ENCODE results near the gene MINDY4. TPM values are rescaled to one million over a fixed set of nuclear protein-coding genes. Genes with fewer than 3 reads are reported as not detected.

The MINDY4 gene
- total RNA-seq, 1 donor from 2014 or later, result 4.4 TPM

DNA sequence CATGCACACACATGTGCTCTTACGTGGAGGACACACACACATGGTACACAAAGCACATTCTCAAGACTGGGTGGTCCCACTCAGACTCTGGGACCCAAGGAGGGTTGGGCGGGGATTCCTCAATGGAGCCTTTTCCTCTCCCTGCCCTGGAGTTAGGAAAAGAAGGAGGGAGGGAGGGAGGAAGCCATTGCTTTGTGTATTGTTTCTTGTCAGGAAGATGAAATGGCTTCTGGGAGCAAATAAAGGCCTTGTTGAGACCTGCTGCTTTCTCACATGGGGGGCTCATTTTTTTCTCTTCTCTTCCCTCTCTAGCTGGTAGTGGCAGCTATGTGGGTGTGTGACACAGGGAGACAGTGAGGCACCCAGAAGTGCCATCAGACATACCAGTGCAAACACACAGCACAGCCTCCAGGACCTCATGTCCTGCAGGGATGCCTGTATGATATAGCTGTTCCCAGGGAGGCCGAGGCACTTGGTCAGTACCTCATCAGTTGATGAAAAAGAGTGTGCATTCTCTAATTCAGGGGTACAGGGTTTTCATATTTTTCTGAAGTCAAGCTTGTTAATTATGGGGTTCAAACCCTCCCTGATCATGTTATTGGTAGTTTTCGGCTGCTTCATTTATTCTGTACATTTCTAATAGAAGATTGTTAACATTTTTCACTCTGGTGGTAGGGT is 146.1 kb downstream of the MINDY4 start:
- TF ChIP-seq CTCF (IDR thresholded peaks at IDR 0.05), result no peak
- no peaks in the 10 kb centered on the region for H3K27me3 Mint-ChIP-seq (ENCODE audit: unreplicated experiment)
- no peak for DNase-seq (ENCODE audit: extremely low spot score, unreplicated experiment)
- no peak overlapping the region for H3K27ac Mint-ChIP-seq (ENCODE audit: unreplicated experiment)
- no peaks in the 10 kb centered on the region for H3K36me3 Mint-ChIP-seq (ENCODE audit: unreplicated experiment)
- H3K4me1 Mint-ChIP-seq (ENCODE audit: unreplicated experiment), result peaks cover 39% of the 10 kb centered on the region
- no peaks in the 10 kb centered on the region for H3K9me3 Mint-ChIP-seq (ENCODE audit: unreplicated experiment)
- no peak overlapping the region for H3K4me3 Mint-ChIP-seq (ENCODE audit: unreplicated experiment)

GRCh38 chr7:30918676-30919075 is 147.5 kb downstream of the MINDY4 start:
- Mint-ChIP-seq H3K9me3 (ENCODE audit: unreplicated experiment) (no peaks in the 10 kb centered on the region), H3K36me3 (ENCODE audit: unreplicated experiment) (no peaks in the 10 kb centered on the region), H3K27ac (ENCODE audit: unreplicated experiment) (no peak overlapping the region), H3K4me3 (ENCODE audit: unreplicated experiment) (no peak overlapping the region), H3K27me3 (ENCODE audit: unreplicated experiment) (no peaks in the 10 kb centered on the region), H3K4me1 (ENCODE audit: unreplicated experiment) (peaks cover 28% of the 10 kb centered on the region)
- TF ChIP-seq CTCF (IDR thresholded peaks at IDR 0.05), result no peak
- no peak for DNase-seq (ENCODE audit: extremely low spot score, unreplicated experiment)

DNA sequence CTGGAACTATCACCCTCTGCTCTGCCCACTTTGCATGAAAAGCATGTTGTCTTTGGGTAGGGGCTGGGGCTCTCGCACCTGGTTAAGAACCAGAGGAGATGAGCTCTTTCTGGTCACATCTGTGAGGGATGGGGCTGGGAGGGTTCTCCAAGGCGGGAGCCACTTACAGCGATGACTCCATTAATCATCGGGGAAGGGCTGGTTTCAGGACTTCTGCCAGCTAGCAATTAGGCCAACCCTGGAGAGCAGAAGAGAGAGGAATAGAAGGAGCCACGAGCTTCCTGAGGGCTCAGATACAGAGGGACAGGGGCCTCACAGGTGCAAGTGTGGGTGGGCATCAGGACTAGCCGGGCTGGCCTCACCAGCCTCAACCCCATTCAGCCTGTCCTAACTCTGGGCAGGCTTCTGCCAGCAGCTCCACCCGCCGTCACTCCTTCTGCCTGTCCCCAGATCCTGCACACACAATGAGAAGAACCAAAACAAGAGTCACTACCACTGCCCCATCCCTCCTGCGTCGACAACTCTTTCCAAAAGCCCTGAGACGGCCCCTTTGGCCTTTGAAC is 148.9 kb downstream of the MINDY4 start:
- Mint-ChIP-seq H3K36me3 (ENCODE audit: unreplicated experiment) (no peaks in the 10 kb centered on the region), H3K4me1 (ENCODE audit: unreplicated experiment) (peaks cover 18% of the 10 kb centered on the region), H3K4me3 (ENCODE audit: unreplicated experiment) (no peak overlapping the region), H3K9me3 (ENCODE audit: unreplicated experiment) (no peaks in the 10 kb centered on the region), H3K27me3 (ENCODE audit: unreplicated experiment) (no peaks in the 10 kb centered on the region), H3K27ac (ENCODE audit: unreplicated experiment) (no peak overlapping the region)
- no peak for TF ChIP-seq CTCF (IDR thresholded peaks at IDR 0.05)
- DNase-seq (ENCODE audit: extremely low spot score, unreplicated experiment), result no peak

DNA sequence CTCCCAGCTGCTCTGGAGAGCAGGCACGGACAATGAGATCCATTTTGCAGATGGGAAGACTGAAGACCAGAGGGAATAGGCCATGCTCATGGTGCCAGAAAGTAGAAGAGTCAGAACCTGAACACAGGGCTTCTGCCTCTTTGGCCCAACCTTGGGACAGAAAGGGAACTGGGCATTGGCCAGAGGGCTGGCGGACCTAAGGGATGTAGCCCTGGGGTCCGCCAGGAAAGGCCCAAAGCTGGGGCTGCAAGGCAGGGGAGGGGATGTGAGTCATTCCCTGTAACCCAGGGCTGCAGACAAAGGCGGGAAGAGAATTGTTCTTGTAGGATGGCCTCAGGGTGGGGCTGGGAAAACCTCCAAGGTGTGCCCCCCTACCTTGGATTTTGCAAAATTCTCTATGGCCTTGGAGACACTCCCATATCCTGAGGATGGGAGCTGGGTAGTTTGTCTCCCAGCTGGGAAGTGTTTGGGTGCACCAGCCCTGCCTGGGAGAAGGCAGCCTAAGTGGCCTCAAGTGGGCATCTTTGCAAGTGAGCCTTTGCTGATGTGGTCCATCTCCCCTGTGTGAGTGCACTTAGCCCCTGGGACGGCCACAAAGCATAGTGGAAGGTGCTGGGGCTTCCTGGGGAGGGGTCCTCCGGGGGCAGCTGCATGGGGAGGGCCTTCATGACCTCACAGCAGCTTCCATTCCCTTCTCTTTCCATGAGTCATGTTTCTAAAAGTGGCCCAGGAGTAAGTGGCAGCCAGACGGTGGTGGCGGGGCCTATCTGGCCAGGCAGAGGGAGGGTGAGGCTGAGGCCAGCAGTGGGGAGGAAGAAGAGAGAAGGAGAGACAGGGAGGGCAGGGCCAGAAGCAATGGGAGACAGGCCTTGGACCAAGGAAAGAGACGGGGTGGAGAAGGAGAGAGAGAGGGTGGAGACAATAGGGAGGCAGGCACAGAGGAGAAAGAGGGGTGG is 149.6 kb downstream of the MINDY4 start:
- Mint-ChIP-seq H3K27ac (ENCODE audit: unreplicated experiment) (peak overlapping the region; percentile 44), H3K9me3 (ENCODE audit: unreplicated experiment) (no peaks in the 10 kb centered on the region), H3K36me3 (ENCODE audit: unreplicated experiment) (no peaks in the 10 kb centered on the region), H3K27me3 (ENCODE audit: unreplicated experiment) (no peaks in the 10 kb centered on the region), H3K4me3 (ENCODE audit: unreplicated experiment) (no peak overlapping the region), H3K4me1 (ENCODE audit: unreplicated experiment) (peaks cover 14% of the 10 kb centered on the region)
- TF ChIP-seq CTCF (IDR thresholded peaks at IDR 0.05), result no peak
- DNase-seq (ENCODE audit: extremely low spot score, unreplicated experiment), result no peak

All from osteocyte (in vitro differentiated cells).